GM11168 (cell line): ENCODE results near the gene ANKRD13B.
"Not testable (repeated sequence)": the region's sequence is repeated elsewhere in the genome, so short reads cannot be mapped to it uniquely, and the experiment has no call there.

Experiments
- in situ Hi-C: fragments of 300-500 bp; cut with MboI; formaldehyde crosslinking; loops from one replicate; pipeline ENCODE4 v1.12.0; 2022; ENCODE audit warnings: low sequenced_read_pairs; ENCODE audit not compliant: unreplicated experiment

ANKRD13B gene

GRCh38 chr17:29592850-29593551 is at the start of gene ANKRD13B:
Gene ANKRD13B, plus strand, starts transcription at chr17:29593132. Its CDS starts 490 bp downstream, at chr17:29593622.
- in situ Hi-C loops = no loop called here

- in situ Hi-C loops = no loop called here
These were observed 48.9 kb upstream of the ANKRD13B start for GRCh38 chr17:29544066-29544465.

GRCh38 chr17:29546085-29546484 is 46.8 kb upstream of the ANKRD13B start:
- in situ Hi-C loops = no loop called here

GRCh38 chr17:29546830-29547229 is 46.1 kb upstream of the ANKRD13B start:
- in situ Hi-C loops = no loop called here

- in situ Hi-C loops = no loop called here
These were observed 43.6 kb upstream of the ANKRD13B start for GRCh38 chr17:29549177-29549923.

- in situ Hi-C loops = no loop called here
These were observed 37.1 kb upstream of the ANKRD13B start for GRCh38 chr17:29555840-29556239.

GRCh38 chr17:29557085-29557738 is 35.7 kb upstream of the ANKRD13B start:
- in situ Hi-C loops = no loop called here

- in situ Hi-C loops = no loop called here
These were observed 35.2 kb upstream of the ANKRD13B start for GRCh38 chr17:29557739-29558116.

GRCh38 chr17:29558139-29558538 is 34.8 kb upstream of the ANKRD13B start:
- in situ Hi-C loops = not testable (repeated sequence)

- in situ Hi-C loops = no loop called here
These were observed 33.3 kb upstream of the ANKRD13B start for GRCh38 chr17:29559640-29560039.

- in situ Hi-C loops = no loop called here
These were observed 32.6 kb upstream of the ANKRD13B start for GRCh38 chr17:29560316-29560715.

GRCh38 chr17:29561554-29562517 is 31.1 kb upstream of the ANKRD13B start:
- in situ Hi-C loops = no loop called here

- in situ Hi-C loops = no loop called here
These were observed 30.3 kb upstream of the ANKRD13B start for GRCh38 chr17:29562615-29563014.

- in situ Hi-C loops = no loop called here
These were observed 29.1 kb upstream of the ANKRD13B start for GRCh38 chr17:29563816-29564215.

- in situ Hi-C loops = no loop called here
These were observed 27.1 kb upstream of the ANKRD13B start for GRCh38 chr17:29565643-29566472.

- in situ Hi-C loops = no loop called here
These were observed 26.2 kb upstream of the ANKRD13B start, which contains the start of gene ABHD15 for GRCh38 chr17:29566473-29567303. Gene ABHD15, minus strand, starts transcription at chr17:29567037. Its CDS starts 71 bp downstream, at chr17:29566966.

- in situ Hi-C loops = no loop called here
These were observed 25.7 kb upstream of the ANKRD13B start for GRCh38 chr17:29567304-29567553.

- in situ Hi-C loops = no loop called here
These were observed 25.2 kb upstream of the ANKRD13B start for GRCh38 chr17:29567554-29568330.
